ENCODE data around the gene SPACA7. TPM values are rescaled to one million over a fixed set of nuclear protein-coding genes. Genes with fewer than 3 reads are reported as not detected.

The SPACA7 gene, protein sequence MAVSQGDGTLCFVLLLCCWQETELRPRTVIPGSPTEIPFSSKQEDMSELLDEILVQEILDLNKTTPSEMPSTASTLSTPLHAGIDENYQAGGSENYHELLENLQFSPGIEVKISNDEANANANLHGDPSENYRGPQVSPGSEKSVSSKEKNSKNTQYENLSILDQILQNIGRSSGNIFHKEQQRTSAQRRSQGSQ
- not detected for total RNA-seq
- polyA plus RNA-seq, result not detected
- long read RNA-seq, donor 1, result 0 reads
- long read RNA-seq, donor 2, result 0 reads

DNA sequence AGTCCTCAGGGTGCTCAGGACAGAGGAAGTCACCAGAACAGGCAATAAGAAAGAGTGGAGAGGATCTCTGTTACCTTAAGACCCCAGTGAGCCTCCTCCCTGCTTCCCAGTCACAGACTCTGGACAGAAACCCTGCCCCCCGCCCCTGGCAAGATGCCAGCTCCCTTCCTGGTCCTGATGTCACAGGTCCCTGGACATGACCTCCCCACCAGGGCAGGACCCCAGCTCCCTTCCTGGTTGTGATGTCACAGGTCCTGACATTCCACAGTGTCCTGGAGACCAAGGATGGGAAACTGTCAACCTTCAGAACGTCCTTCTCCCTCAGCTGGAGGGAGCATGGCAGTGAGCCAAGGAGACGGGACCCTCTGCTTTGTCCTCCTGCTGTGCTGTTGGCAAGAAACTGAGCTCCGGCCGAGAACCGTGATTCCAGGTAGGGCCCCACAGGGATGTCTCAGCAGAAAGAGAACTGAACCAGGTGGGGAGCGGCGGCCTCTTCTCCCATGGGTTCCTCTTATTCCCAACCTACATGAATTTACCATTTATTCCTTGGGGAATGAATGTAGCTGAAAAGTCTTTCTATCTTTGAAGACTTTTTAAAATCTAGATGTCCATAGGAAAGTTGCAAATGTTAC, at the start of gene SPACA7:
Gene SPACA7, plus strand, starts transcription at position 306 of the 632 bp plus-strand sequence. Its CDS starts 31 bp downstream, at position 337.
- H3K9me3 ChIP-seq, result no peaks in the 10 kb centered on the region
- intact Hi-C loops (cut with DNase I), result no loop called here
- 60 to 69% (median 64%) methylated on average over 8 of the region's 8 CpGs for WGBS, 3 donors
- H3K27me3 ChIP-seq (ENCODE audit: insufficient read depth in 3 of 3, low read length in 2 of 3), result no peaks in the 10 kb centered on the region
- no peak within 1 kb of the TSS for H3K4me3 ChIP-seq
- DNase-seq (no peak), ATAC-seq (no peak)
- TF ChIP-seq, protein P1, sequence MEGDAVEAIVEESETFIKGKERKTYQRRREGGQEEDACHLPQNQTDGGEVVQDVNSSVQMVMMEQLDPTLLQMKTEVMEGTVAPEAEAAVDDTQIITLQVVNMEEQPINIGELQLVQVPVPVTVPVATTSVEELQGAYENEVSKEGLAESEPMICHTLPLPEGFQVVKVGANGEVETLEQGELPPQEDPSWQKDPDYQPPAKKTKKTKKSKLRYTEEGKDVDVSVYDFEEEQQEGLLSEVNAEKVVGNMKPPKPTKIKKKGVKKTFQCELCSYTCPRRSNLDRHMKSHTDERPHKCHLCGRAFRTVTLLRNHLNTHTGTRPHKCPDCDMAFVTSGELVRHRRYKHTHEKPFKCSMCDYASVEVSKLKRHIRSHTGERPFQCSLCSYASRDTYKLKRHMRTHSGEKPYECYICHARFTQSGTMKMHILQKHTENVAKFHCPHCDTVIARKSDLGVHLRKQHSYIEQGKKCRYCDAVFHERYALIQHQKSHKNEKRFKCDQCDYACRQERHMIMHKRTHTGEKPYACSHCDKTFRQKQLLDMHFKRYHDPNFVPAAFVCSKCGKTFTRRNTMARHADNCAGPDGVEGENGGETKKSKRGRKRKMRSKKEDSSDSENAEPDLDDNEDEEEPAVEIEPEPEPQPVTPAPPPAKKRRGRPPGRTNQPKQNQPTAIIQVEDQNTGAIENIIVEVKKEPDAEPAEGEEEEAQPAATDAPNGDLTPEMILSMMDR (IDR thresholded peaks at IDR 0.05), result no peak
- no peak within 1 kb of the TSS for H3K27ac ChIP-seq
- H3K4me1 ChIP-seq, result no peaks in the 10 kb centered on the region
- H3K36me3 ChIP-seq (ENCODE audit: insufficient read depth in 1 of 2, low read depth in 1 of 2), result no peaks in the 10 kb centered on the region

DNA sequence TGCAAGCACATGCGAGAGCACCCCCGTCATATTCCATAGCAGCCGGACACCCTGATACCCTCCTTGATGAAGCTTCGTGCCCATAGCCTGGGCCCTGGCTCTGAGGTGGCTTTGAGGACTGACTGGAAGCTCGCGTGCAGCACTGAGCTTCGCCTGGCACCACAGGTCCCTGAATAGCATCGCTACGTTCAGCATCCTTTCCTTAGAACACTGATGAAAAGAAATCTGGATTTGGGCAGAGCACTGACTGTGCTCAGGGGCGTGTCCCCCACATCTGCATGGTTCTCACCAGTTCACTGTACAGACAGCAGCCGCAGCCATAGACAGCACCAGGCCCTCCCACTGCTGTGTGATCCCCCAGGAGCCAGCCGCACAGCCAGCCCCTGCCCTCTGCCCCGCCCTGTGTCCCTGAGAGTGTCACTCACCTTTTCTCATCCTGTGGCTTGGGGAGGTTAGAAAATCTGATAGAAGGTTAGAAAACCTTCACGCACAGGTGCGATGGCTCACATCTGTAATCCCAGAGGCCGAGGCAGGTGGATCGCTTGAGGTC, 49.3 kb upstream of the SPACA7 start:
- TF ChIP-seq, protein P1 (IDR thresholded peaks at IDR 0.05), result no peak
- Histone ChIP-seq H3K36me3 (ENCODE audit: insufficient read depth in 1 of 2, low read depth in 1 of 2) (no peaks in the 10 kb centered on the region), H3K27ac (no peak overlapping the region), H3K4me1 (no peaks in the 10 kb centered on the region), H3K4me3 (no peak overlapping the region), H3K9me3 (no peaks in the 10 kb centered on the region), H3K27me3 (ENCODE audit: insufficient read depth in 3 of 3, low read length in 2 of 3) (peaks cover 0 to 18% (median 10%) of the 10 kb centered on the region in 3 donors)
- no peak for DNase-seq
- 77 to 82% (median 80%) methylated on average over 17 of the region's 17 CpGs for WGBS, 3 donors
- intact Hi-C loops (cut with DNase I), result no loop called here
- ATAC-seq, result no peak

DNA sequence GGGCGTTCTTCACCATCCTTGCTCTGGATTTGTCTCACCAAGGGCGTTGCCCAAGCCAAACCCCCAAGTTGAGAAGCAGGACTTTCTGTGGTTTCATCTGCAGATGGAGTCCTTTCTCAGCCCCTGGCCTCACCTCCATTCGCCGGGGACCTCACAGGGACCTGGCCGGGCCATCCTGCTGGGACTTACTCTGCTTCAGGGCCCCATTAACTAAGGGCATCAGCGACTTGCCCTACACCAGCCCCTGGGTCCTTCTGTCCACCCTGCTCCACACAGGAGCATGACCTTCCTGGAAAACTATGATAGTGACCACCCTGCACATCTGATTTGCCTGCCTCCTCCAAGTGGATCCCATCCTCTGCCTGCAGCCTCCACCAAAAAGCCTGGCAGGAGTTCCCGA, 47.2 kb upstream of the SPACA7 start:
- TF ChIP-seq, protein P1 (IDR thresholded peaks at IDR 0.05), result no peak
- intact Hi-C loops (cut with DNase I), result no loop called here
- 70 to 75% (median 72%) methylated on average over 7 of the region's 7 CpGs for whole genome bisulfite sequencing, 3 donors
- Histone ChIP-seq H3K36me3 (ENCODE audit: insufficient read depth in 1 of 2, low read depth in 1 of 2) (no peaks in the 10 kb centered on the region), H3K4me3 (no peak overlapping the region), H3K27me3 (ENCODE audit: insufficient read depth in 3 of 3, low read length in 2 of 3) (peaks cover 0 to 37% (median 14%) of the 10 kb centered on the region in 3 donors), H3K4me1 (no peaks in the 10 kb centered on the region), H3K9me3 (no peaks in the 10 kb centered on the region), H3K27ac (no peak overlapping the region)
- DNase-seq (no peak), ATAC-seq (no peak)

DNA sequence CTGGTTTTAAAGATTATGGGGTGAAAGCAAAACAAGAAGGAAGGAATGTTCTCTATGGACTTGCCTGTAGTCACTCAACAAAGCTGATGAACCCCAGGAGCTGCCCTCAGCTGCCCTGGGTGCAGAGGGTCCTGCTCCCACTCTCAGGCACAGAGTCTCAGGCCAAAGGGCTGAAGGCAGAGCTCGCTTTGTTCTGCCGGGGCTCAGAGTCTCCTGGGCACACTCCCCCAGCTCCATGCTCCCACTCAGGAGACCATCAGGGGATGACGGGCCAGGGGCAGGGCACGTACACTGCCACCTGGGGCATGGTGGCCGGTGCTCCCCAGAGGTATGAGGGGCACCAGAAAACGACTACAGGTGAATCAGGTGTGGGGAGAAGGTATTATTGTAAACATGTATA, 46.8 kb upstream of the SPACA7 start:
- DNase-seq, result no peak
- ATAC-seq, result no peak
- peaks cover 0 to 41% (median 14%) of the 10 kb centered on the region in 3 donors for H3K27me3 ChIP-seq (ENCODE audit: insufficient read depth in 3 of 3, low read length in 2 of 3)
- 65 to 79% (median 76%) methylated on average over 6 of the region's 6 CpGs for WGBS, 3 donors
- no peak overlapping the region for H3K27ac ChIP-seq
- TF ChIP-seq, protein P1 (IDR thresholded peaks at IDR 0.05), result no peak
- H3K4me1 ChIP-seq, result no peaks in the 10 kb centered on the region
- no peaks in the 10 kb centered on the region for H3K9me3 ChIP-seq
- H3K4me3 ChIP-seq, result no peak overlapping the region
- intact Hi-C loops (cut with DNase I), result no loop called here
- no peaks in the 10 kb centered on the region for H3K36me3 ChIP-seq (ENCODE audit: insufficient read depth in 1 of 2, low read depth in 1 of 2)

Data from psoas muscle (tissue), 8 donors.